Islet precursor cell (in vitro differentiated cells): ENCODE data around the gene DR1.
A peak's percentile ranks its signal among the peaks of the same experiment; 100 is the strongest.

Experiments used
- DNase-seq: peaks from one replicate; pipeline ENCODE4 v3.0.0-alpha.2; 2018

Gene DR1

GRCh38 chr1:93399781-93400180 is 54.1 kb downstream of the DR1 start:
- DNase-seq = peak; percentile 90

GRCh38 chr1:93408203-93408602 is 62.5 kb downstream of the DR1 start:
- no peak for DNase-seq

GRCh38 chr1:93411000-93411399 is 65.3 kb downstream of the DR1 start:
- DNase-seq = no peak

- DNase-seq = no peak
Observed at GRCh38 chr1:93414749-93415148, 69.0 kb downstream of the DR1 start.

- no peak for DNase-seq
Observed at GRCh38 chr1:93415296-93415695, 69.6 kb downstream of the DR1 start.

GRCh38 chr1:93416183-93416582 is 70.5 kb downstream of the DR1 start:
- DNase-seq = no peak
